Measurements from ENCODE around the gene AFAP1L1.

AFAP1L1 gene

DNA sequence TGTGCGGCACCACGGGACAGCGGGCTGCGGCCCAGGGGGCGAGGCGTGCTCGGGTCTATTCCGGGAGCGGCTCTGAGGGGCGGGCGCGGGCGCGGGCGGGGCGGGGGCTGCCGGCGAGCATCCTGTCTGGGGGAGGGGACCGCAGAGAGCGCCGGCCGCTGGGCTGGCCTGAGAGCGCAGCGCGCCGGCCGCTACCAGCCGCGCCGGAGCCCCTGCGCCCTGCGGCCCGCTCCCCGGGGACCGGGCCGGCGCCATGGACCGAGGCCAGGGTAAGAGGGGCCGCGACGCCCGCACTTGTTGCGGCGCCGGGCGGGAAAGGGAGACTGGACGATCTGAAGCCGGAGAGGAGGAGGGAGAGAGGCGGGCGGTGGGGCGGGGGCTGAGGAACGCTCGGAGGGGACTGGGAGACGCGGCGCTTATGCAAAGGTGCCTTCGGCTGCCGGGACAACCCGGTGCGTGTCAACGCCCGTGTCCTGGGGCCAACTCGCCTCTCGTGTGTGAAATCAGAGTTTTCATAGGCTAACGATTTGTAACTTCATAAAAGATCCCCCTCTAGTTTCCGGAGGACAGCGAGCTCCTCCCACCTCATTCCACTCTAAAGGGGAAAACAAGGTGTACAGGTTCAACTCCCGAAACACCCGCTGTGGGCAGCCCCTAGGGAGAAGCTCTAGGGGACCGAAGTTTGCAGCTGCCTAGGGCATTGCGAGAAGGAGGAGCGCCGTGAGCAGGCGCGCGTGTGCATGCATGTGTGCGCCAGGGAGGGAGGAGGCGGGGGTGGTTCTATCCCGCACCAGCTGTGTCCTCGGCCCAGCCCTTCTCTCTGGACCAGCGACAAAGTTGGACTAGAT, at the start of gene AFAP1L1:
AFAP1L1 (plus strand) TSS at position 144 of the 848 bp plus-strand sequence; CDS start at position 254, 110 bp downstream.
- Mint-ChIP-seq H3K9me3 (no peaks in the 10 kb centered on the region), H3K27me3 (peaks cover 20% of the 10 kb centered on the region), H3K27ac (peak within 1 kb of the TSS; percentile 65), H3K4me3 (peak within 1 kb of the TSS; percentile 90), H3K4me1 (peaks cover 15% of the 10 kb centered on the region), H3K36me3 (peaks cover 2% of the 10 kb centered on the region)

DNA sequence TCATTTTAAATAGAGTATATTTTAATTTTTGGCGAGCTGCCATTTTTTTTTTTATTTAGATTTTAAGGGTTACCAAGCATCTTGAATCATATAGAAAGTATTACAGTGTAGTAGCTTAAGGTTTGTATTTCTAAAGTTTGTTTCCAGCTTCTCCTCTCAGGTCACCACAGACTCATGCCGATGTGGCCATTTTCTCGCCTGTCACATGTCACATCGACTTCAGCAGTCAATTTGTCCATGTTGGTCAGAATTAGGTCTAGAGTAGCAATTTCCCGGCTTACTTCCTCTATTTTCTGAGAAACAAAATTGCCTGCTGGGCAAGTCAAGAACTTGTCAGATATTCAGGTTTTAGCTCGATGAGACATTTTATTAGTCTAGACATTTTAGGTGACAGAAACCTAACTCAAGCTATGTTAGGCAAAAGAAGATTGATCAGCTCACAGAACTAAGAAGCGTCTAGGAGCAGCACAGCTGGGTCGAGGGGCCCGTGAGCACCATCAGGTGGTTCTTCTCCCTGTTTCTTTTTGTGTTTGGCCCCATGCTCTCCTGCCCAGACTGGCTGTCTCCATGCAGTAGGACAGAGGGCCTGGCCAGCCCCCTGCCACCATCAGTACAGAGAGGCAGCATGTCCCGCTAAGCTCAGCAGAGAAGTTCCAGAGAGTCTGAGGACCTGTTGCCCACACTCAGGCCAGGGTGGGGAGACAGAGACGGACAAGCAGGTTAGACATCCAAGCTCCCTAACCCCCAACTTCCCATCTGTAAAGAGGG, 48.4 kb upstream of the AFAP1L1 start:
- Mint-ChIP-seq H3K36me3 (no peaks in the 10 kb centered on the region), H3K4me1 (peaks cover 3% of the 10 kb centered on the region), H3K27ac (no peak overlapping the region), H3K9me3 (no peaks in the 10 kb centered on the region), H3K4me3 (no peak overlapping the region), H3K27me3 (no peaks in the 10 kb centered on the region)

DNA sequence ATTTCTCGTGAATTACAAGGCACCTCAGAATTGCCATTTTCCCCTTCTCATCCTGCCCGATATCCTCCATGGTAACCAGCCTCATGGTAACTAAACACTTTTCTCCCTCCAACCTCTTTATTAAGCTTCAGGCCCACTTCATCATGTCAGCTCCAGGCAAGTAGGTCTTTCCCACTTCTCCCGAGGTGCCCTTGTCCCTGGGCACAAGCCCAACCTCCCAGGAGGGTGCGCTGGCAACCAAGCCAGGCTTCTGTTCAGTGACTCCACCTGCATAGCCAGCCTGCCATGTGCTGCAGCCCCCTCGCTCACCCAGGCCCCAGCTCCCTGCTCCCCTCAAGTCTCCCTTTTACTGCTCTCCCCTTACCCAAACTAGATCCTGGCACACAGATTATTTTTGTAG, 47.4 kb upstream of the AFAP1L1 start:
- Mint-ChIP-seq H3K36me3 (no peaks in the 10 kb centered on the region), H3K4me1 (peaks cover 7% of the 10 kb centered on the region), H3K9me3 (no peaks in the 10 kb centered on the region), H3K4me3 (no peak overlapping the region), H3K27me3 (no peaks in the 10 kb centered on the region), H3K27ac (peak overlapping the region; percentile 76)

DNA sequence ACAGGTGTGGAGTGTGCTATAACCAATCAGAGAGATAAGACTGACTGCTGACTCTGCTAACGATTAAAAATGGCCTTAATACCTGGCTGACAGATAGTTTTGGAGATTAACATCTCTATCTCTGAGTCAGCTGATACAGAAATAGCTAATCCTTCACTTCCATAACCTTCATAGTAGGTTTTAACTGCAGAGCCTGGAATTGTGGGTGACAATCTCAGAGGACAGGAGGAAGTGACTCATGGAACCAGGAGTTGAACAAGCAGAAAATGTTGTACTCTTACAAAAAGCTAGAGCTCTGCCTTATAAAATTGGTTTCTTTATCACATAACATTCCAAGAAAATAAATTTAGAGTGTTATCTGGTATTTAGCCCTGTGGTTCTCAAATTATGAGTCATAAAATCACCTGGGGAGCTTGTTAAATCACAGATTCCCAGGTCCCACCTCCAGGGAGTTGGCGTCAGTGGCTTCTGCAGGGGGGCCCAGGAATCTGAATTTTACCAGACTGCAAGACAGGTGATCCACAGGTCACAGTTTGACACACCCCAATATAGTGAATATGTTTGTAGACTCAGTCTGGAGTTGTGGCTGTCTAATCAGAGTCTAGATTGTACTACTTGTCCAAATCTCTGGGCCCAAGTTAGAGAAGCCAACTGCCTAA, 44.4 kb upstream of the AFAP1L1 start:
- Mint-ChIP-seq H3K27me3 (no peaks in the 10 kb centered on the region), H3K36me3 (no peaks in the 10 kb centered on the region), H3K4me3 (no peak overlapping the region), H3K9me3 (no peaks in the 10 kb centered on the region), H3K27ac (no peak overlapping the region), H3K4me1 (peaks cover 7% of the 10 kb centered on the region)

DNA sequence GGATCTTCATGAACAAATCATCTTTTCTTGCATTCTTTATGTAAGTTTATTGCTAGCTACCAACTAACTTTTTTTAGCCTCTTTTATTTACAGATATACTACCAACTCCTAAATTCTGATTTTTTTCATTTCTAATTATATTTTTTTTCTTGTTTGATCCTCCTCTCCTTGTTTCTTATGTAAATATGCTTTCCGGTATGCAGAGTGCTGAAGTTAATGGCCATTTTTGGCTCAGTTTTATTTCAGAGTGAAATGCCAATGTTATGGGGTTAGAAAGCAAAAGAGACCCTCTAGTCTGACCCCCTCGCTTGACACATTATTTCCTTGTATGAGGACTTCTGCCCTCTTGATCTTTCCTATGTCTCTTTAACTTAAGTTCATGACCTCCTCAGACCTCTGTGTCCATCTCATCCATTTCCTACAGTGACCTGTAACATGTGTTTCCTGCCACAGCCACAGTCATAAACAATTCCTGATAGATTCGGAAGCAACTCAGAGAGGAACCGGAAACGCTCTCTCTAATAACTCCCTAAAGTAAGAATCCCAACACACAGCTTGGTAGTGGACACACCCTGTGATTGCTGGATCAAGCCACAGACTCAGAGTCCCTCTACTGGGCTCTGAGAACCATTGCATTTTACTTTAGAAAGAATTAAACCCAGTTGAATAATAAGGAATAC, 42.9 kb upstream of the AFAP1L1 start:
- H3K27ac Mint-ChIP-seq, result no peak overlapping the region
- no peaks in the 10 kb centered on the region for H3K27me3 Mint-ChIP-seq
- H3K4me1 Mint-ChIP-seq, result peaks cover 4% of the 10 kb centered on the region
- H3K36me3 Mint-ChIP-seq, result no peaks in the 10 kb centered on the region
- no peaks in the 10 kb centered on the region for H3K9me3 Mint-ChIP-seq
- no peak overlapping the region for H3K4me3 Mint-ChIP-seq

DNA sequence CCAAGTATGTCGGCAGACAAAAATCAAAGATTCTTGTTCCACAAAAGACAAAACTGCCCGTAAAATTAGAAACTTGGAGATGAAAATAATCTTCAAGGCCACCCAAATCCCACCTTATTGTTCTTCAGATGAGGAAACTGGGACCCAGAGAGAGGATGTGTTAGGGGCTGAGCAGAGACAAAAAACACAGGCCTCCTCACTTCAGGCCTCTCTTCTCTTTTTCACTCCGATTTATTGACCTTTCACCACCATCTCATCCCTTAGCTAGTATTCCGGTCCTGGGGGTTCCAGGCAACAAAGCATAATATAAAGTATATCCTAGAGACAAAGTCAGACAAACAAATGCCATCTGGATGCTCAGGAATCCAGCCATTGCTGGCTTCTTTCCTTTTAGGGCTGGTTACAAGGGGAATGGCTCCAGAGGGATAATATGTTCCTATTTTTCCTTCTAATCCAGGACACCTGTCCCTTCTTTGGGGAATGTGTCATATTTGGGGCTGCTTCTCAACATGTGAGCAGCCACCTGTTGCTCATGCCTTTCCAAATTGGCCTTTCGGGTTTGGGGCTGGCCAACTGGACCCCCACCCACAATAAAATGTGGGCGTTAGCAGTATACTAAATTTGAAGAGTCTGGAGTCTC, 42.2 kb upstream of the AFAP1L1 start:
- Mint-ChIP-seq H3K4me1 (peaks cover 4% of the 10 kb centered on the region), H3K36me3 (no peaks in the 10 kb centered on the region), H3K9me3 (no peaks in the 10 kb centered on the region), H3K27ac (no peak overlapping the region), H3K27me3 (no peaks in the 10 kb centered on the region), H3K4me3 (no peak overlapping the region)

DNA sequence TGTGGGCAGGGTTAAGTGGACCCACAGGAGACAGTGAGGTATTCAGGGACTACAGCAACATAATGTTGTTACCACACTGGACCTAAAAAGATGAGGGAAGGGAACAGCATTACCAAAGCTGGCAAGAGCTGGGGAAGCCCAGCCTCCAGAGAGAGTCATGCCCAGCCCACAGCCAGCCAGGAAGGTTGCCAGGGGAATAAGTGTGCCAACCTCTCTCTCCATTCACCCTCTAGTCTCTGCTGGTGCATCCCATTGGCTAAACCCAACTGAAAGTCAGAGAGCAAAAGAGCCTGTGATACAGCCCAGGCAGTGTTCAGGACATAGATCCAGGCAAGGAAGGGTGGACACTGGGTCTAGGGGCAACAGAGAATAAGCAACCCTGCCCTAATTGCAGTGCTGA, 35.8 kb upstream of the AFAP1L1 start:
- H3K27me3 Mint-ChIP-seq, result no peaks in the 10 kb centered on the region
- peaks cover 27% of the 10 kb centered on the region for H3K4me1 Mint-ChIP-seq
- H3K36me3 Mint-ChIP-seq, result no peaks in the 10 kb centered on the region
- no peak overlapping the region for H3K27ac Mint-ChIP-seq
- H3K4me3 Mint-ChIP-seq, result no peak overlapping the region
- H3K9me3 Mint-ChIP-seq, result no peaks in the 10 kb centered on the region

DNA sequence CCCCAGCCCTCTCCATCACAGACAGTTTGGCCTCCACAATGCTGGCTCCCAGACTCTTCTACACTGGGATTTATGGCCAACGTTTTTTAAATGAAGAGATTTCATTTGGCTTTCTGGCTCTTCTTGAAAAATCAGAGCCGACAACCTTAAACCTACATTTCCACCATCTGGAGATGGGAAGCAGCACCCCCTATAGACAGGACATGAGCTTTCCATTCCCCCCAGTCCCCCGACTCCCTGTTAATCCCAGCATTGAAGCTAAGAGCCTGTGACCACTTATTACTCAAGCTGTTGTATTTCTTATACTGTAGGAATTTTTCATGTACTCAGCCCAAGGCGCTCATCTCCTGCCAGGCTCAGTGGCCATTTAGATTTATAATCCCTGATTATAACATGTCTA, 34.0 kb upstream of the AFAP1L1 start:
- no peak overlapping the region for H3K27ac Mint-ChIP-seq
- no peak overlapping the region for H3K4me3 Mint-ChIP-seq
- H3K4me1 Mint-ChIP-seq, result peaks cover 45% of the 10 kb centered on the region

DNA sequence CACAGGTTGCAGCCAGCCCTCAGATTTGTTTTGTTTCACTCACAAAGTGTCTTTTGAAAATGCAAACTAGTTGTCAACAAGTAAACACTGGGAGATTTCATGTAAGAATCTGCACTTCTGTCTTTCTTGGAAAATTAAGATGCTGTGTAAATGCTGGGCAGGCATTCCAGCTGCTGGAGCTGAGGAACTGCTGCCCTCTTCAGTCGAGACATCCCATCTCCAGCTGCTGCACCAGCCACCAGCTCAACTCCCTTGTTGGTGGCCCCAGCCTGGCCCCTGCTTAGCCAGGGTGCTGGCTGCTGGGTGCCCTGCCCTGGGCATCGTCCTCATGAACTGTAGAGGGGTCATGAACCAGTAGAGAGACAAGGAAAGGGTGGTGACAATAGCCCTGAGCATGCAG, 33.1 kb upstream of the AFAP1L1 start:
- Mint-ChIP-seq H3K36me3 (no peaks in the 10 kb centered on the region), H3K4me1 (peaks cover 50% of the 10 kb centered on the region), H3K27ac (no peak overlapping the region), H3K27me3 (no peaks in the 10 kb centered on the region), H3K9me3 (no peaks in the 10 kb centered on the region), H3K4me3 (no peak overlapping the region)

More for the DNA sequence above, 34.0 kb upstream of the AFAP1L1 start:
- Mint-ChIP-seq H3K9me3 (no peaks in the 10 kb centered on the region), H3K36me3 (no peaks in the 10 kb centered on the region), H3K27me3 (no peaks in the 10 kb centered on the region)

DNA sequence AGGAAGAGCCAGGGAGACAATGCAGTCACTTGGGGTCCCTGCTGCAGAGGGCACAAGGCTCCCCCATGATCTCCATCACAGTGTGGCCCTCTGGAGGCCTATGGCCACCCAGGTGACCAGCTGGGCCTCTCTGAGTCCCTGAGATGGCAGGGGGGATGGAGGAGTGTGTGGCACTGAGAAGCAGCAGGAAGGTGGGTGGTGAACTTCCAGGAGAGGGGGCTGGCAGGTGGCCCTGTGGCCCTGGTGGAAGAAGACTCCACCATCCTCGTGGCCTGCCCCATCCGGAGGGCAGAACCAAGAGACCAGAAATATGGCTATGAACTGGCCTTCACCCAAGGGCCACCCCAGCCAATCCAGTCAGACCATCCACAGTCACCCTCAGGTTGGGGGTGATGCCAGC, 31.7 kb upstream of the AFAP1L1 start:
- Mint-ChIP-seq H3K4me3 (peak overlapping the region; percentile 50), H3K4me1 (peaks cover 51% of the 10 kb centered on the region), H3K27me3 (no peaks in the 10 kb centered on the region), H3K27ac (peak overlapping the region; percentile 97), H3K36me3 (no peaks in the 10 kb centered on the region), H3K9me3 (no peaks in the 10 kb centered on the region)

DNA sequence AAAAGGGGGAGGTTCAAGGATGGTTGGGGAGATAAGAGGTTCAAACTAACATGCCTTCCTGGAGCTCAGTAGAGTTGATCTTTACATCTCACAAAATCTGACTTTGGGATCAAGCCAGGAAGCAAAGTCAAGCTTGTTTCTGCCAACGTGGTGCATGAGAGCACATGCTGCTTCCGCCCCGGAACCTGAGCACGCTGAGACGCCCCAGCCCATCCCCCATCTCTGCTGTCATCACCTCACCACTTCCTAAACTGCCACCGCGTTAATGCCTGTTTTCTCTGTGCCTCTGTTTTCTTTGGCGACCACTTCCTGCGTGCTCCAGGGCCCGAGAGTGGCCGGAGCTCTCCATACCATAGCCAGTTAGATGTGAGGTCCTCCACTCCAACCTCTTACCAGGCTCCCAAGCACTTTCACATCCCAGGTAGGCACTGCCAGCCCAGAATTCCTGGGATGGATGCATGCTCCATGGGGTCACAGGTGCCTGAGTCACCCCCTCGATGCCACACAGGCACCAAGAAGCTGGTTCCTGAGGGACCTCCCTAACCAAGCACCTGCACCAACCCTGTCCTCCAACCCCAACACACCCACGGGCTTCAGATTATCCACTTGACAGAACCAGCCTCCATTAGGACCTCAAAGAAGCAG, 31.2 kb upstream of the AFAP1L1 start:
- Mint-ChIP-seq H3K36me3 (no peaks in the 10 kb centered on the region), H3K27me3 (no peaks in the 10 kb centered on the region), H3K27ac (peak overlapping the region; percentile 97), H3K4me1 (peaks cover 55% of the 10 kb centered on the region), H3K4me3 (peak overlapping the region; percentile 50), H3K9me3 (no peaks in the 10 kb centered on the region)

DNA sequence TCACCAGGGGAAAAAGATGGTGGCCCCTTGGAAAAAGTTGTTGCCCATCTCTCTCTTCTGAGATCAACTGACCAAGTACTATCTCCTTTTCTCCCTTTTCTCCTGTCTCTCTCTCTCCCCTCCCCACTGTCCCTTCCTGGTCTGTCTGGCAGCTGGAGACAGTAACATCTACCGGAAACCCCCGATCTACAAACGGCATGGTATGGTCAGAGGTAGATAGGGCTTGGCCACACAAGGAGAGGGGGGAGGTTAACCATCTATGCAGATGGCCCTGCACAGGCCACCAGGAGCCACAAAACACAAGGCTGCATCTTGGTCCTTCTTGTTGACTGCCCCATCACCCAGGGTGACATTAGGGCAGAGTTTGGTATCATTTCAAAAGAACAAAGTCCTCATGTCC, 29.3 kb upstream of the AFAP1L1 start:
- Mint-ChIP-seq H3K27me3 (no peaks in the 10 kb centered on the region), H3K4me1 (peaks cover 55% of the 10 kb centered on the region), H3K27ac (no peak overlapping the region), H3K9me3 (no peaks in the 10 kb centered on the region), H3K36me3 (no peaks in the 10 kb centered on the region), H3K4me3 (no peak overlapping the region)

DNA sequence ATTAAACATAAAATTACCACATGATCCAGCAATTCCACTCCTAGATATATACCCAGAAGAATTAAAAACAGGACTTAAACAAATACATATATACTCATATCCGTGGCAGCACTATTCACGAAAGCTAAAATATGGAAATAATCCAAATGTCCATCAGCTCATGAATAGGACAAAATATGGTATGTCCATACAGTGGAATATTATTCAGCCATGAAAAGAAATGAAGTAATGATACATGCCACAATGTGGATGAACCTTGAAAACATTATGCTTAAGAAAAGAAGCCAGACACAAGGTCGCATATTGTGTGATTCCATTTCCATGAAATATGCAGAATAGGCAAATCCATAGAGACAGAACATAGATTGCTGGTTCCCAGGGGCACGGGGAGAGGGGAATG, 24.8 kb upstream of the AFAP1L1 start:
- no peak overlapping the region for H3K27ac Mint-ChIP-seq
- peaks cover 18% of the 10 kb centered on the region for H3K4me1 Mint-ChIP-seq
- H3K9me3 Mint-ChIP-seq, result no peaks in the 10 kb centered on the region
- no peak overlapping the region for H3K4me3 Mint-ChIP-seq
- H3K27me3 Mint-ChIP-seq, result no peaks in the 10 kb centered on the region
- no peaks in the 10 kb centered on the region for H3K36me3 Mint-ChIP-seq

DNA sequence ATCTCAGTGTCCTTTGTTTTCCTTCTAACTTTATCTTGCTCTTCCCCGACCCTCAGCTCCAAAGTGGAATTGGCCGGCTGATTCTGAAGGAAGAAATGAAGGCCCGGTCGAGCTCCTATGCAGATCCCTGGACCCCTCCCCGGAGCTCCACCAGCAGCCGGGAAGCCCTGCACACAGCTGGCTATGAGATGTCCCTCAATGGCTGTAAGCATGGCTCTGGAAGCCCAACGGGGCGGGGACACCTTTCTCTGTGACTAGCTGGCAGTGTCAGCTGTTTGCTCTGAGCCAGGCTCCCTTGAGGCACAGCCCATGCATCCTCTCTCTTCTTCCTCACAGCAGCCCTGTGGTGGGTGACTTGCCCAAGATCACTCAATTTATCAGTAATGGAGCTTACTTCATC, 23.9 kb upstream of the AFAP1L1 start:
- Mint-ChIP-seq H3K36me3 (no peaks in the 10 kb centered on the region), H3K4me1 (peaks cover 9% of the 10 kb centered on the region), H3K9me3 (no peaks in the 10 kb centered on the region), H3K4me3 (no peak overlapping the region), H3K27ac (peak overlapping the region; percentile 52), H3K27me3 (no peaks in the 10 kb centered on the region)

DNA sequence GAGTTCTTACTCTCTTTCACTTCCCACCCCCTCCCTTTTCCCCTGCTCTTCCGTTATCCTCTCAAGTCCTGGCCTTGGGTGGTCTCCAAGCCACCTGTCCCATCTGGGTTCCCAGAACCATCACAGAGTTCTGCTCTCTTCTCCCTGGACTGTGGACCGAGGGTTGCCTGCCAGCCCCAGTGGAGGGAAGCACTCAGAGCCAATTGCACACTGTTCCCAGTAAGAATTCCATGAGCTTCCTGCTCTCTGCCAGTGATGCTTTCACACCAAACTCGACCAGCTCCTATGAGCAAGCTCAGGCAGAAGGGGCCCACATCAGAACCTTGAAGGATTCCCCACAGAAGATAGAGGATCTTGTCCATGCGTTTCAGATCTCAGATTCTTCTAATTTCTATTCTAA, 20.1 kb upstream of the AFAP1L1 start:
- no peak overlapping the region for H3K4me3 Mint-ChIP-seq
- no peak overlapping the region for H3K27ac Mint-ChIP-seq
- no peaks in the 10 kb centered on the region for H3K9me3 Mint-ChIP-seq
- no peaks in the 10 kb centered on the region for H3K27me3 Mint-ChIP-seq
- no peaks in the 10 kb centered on the region for H3K36me3 Mint-ChIP-seq
- H3K4me1 Mint-ChIP-seq, result no peaks in the 10 kb centered on the region

All from activated naive CD4-positive, alpha-beta T cell treated with anti-CD3 and anti-CD28 coated beads, Interleukin-2, amount 50 U/mL, for 24 hours (primary cell).